A549 (cell line): Measurements from ENCODE around the gene CTIF. TPM values are rescaled to one million over a fixed set of nuclear protein-coding genes. Genes with fewer than 3 reads are reported as not detected.

Experiments
- ATAC-seq, 2 experiments: fragments of 200-7000 bp in 1 of 2; fragments of >200 bp in 1 of 2; cut with Nextera tagmentation in 1 of 2; cut with Tn5 transposase in 1 of 2; 3 replicates each; pipeline versions ENCODE4 v1.8.0 to v1.9.1; 2018 to 2020; ENCODE audit warnings: mild to moderate bottlenecking in 1 of 2, moderate library complexity in 1 of 2
- CTCF ChIA-PET: fragments of 300-600 bp; sonication (Branson Sonifier 250); formaldehyde crosslinking; extraction: SDS; loops from one replicate; lab custom pipeline; 2021; ENCODE audit warnings: antibody characterized with exemption, inconsistent platforms; lab: Yijun Ruan, JAX
- POLR2A ChIA-PET: fragments of 350-600 bp; formaldehyde crosslinking; extraction: SDS; loops from one replicate; lab custom pipeline; 2021; ENCODE audit warnings: antibody characterized with exemption, inconsistent platforms; lab: Yijun Ruan, JAX
- DNase-seq, 2 experiments: peaks; one replicate each; pipeline versions ENCODE4 v3.0.0 to v3.0.0-alpha.2; 2011 to 2016; ENCODE audit warnings: low read depth in 1 of 2, low spot score in 1 of 2
- FAIRE-seq: peaks from 2 replicates; lab custom pipeline; 2011; peaks lifted over from hg19 to GRCh38; lab: Jason Lieb, UNC
- H3K27ac ChIP-seq, 2 experiments: fragments of >200 bp; sonication (Bioruptor Twin); formaldehyde crosslinking; 3 replicates each; pipeline ENCODE4 v1.5.1; 2016 to 2017
- H3K4me1 ChIP-seq: fragments of >200 bp; sonication (Bioruptor Twin); formaldehyde crosslinking; 3 replicates; pipeline ENCODE4 v1.6.1; 2016
- H3K4me2 ChIP-seq: fragments of >200 bp; sonication (Bioruptor Twin); formaldehyde crosslinking; 3 replicates; pipeline ENCODE4 v1.6.1; 2016
- H3K4me3 ChIP-seq: fragments of >200 bp; sonication (Bioruptor Twin); formaldehyde crosslinking; 3 replicates; pipeline ENCODE4 v1.5.1; 2016
- H3K9me3 ChIP-seq: fragments of >200 bp; sonication (Bioruptor Twin); formaldehyde crosslinking; 3 replicates; pipeline ENCODE4 v1.6.1; 2016
- FOSB ChIP-seq: fragments of 250-450 bp; sonication (Bioruptor Pico); IDR thresholded peaks from 2 replicates; pipeline ENCODE4 v1.5.0; 2020; ENCODE audit warnings: mild to moderate bottlenecking, moderate library complexity
- HOXA7 ChIP-seq: fragments of 250-450 bp; sonication (Bioruptor Pico); IDR thresholded peaks from 2 replicates; pipeline ENCODE4 v1.5.0; 2020; ENCODE audit warnings: mild to moderate bottlenecking, moderate library complexity
- HOXB13 ChIP-seq: fragments of 250-450 bp; sonication (Bioruptor Pico); IDR thresholded peaks from 2 replicates; pipeline ENCODE4 v1.5.0; 2020; ENCODE audit warnings: low read depth, mild to moderate bottlenecking, moderate library complexity
- JUN ChIP-seq, 2 experiments: fragments of >200 bp; sonication (Bioruptor Twin); formaldehyde crosslinking; IDR thresholded peaks; 2 replicates in 1 of 2; 3 replicates in 1 of 2; pipeline ENCODE4 v1.6.1; 2016 to 2017
- JUNB ChIP-seq: fragments of >200 bp; sonication (Bioruptor Twin); formaldehyde crosslinking; IDR thresholded peaks from 2 replicates; pipeline ENCODE4 v1.6.1; 2016
- KDM5A ChIP-seq: fragments of 200-600 bp; sonication (generic); IDR thresholded peaks from 2 replicates; pipeline ENCODE4 v1.6.1; 2016; ENCODE audit warnings: antibody characterized with exemption, mild to moderate bottlenecking
- MAFK ChIP-seq: fragments of 450-650 bp; IDR thresholded peaks from 2 replicates; pipeline ENCODE4 v1.6.1; 2014; ENCODE audit not compliant: partially characterized antibody
- PHF8 ChIP-seq: fragments of 200-600 bp; sonication (generic); IDR thresholded peaks from 2 replicates; pipeline ENCODE4 v1.6.1; 2016; ENCODE audit warnings: low read depth, mild to moderate bottlenecking, antibody characterized with exemption, moderate library complexity, borderline replicate concordance
- ZC3H11A ChIP-seq: fragments of 450-650 bp; IDR thresholded peaks from 2 replicates; pipeline ENCODE4 v1.6.1; 2014; ENCODE audit warnings: antibody characterized with exemption, mild to moderate bottlenecking
- ZNF302 ChIP-seq: fragments of 250-450 bp; sonication (Bioruptor Pico); IDR thresholded peaks from 2 replicates; pipeline ENCODE4 v1.9.0; 2021; ENCODE audit warnings: inconsistent platforms, mild to moderate bottlenecking, moderate library complexity
- WGBS: methylation state at CpG from one replicate; pipeline ENCODE4 v1.1.6; 2017; ENCODE audit errors: missing lambda C conversion rate; 5-methylcytosine and 5-hydroxymethylcytosine counted together
- polyA plus RNA-seq, 4 experiments: library from polyadenylated mRNA; depleted of rRNA in 3 of 4; stranded (reverse); fragments of >200 nt; fragmentation: RNase III in 1 of 4; extraction: RNeasy Plus Mini Kit Qiagen cat#74134 plus additional on column Dnase treatment in 1 of 4; gene quantifications; 2 replicates in 3 of 4; 3 replicates in 1 of 4; pipeline ENCODE4 v1.2.3, GENCODE V29; 2011 to 2017
- TF ChIP-seq, protein P1 (sequence below): fragments of 150-350 bp; IDR thresholded peaks from 2 replicates; pipeline ENCODE4 v1.6.1; 2014; ENCODE audit warnings: low read depth, mild to moderate bottlenecking, low read length
- TF ChIP-seq, protein P2 (sequence below): fragments of 200-600 bp; sonication (generic); IDR thresholded peaks from 2 replicates; pipeline ENCODE4 v1.6.1; 2016; ENCODE audit warnings: antibody characterized with exemption, mild to moderate bottlenecking, moderate library complexity

Gene CTIF
- polyA plus RNA-seq, 2 of the 4 experiments (the other 2 are of a cell fraction), result 17.0 to 24.7 TPM

- H3K4me1 ChIP-seq, result peaks cover 69% of the 10 kb centered on the region
- H3K4me2 ChIP-seq, result no peak overlapping the region
- ChIA-PET CTCF (interaction anchor here (2.5 kb wide), 1 partner anchor 68 kb away, joined by 13 read pairs; no protein-coding TSS in a partner anchor), POLR2A (no interaction called here)
- no peak for DNase-seq
- no peak for TF ChIP-seq JUNB
- no peak for TF ChIP-seq FOSB (CRISPR knock-in tag)
- TF ChIP-seq HOXA7, result no peak
- TF ChIP-seq HOXB13 (CRISPR knock-in tag), result no peak
- TF ChIP-seq JUN (IDR thresholded peaks at IDR 0.05), result no peak
- TF ChIP-seq, protein P1, sequence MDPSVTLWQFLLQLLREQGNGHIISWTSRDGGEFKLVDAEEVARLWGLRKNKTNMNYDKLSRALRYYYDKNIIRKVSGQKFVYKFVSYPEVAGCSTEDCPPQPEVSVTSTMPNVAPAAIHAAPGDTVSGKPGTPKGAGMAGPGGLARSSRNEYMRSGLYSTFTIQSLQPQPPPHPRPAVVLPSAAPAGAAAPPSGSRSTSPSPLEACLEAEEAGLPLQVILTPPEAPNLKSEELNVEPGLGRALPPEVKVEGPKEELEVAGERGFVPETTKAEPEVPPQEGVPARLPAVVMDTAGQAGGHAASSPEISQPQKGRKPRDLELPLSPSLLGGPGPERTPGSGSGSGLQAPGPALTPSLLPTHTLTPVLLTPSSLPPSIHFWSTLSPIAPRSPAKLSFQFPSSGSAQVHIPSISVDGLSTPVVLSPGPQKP, result no peak
- no peak for TF ChIP-seq KDM5A
- TF ChIP-seq ZNF302, result no peak
- TF ChIP-seq, all 56 proteins: peak for 0
- ATAC-seq (no peak), FAIRE-seq (no peak)
- Histone ChIP-seq H3K9me3 (no peaks in the 10 kb centered on the region), H3K4me3 (no peak overlapping the region), H3K27ac (no peak overlapping the region)
- 94% methylated on average over 3 of the region's 3 CpGs for WGBS
Measured at GRCh38 chr18:48544116-48544515, 5.3 kb downstream of the CTIF start.

- Histone ChIP-seq H3K4me2 (0 out of 3 replicates have a peak overlapping the region, but pooled peaks have one; percentile 20), H3K27ac (peak overlapping the region in 1 of 2 experiments; percentile 74; a peak in 3 of 6 replicates), H3K9me3 (no peaks in the 10 kb centered on the region), H3K4me1 (peaks cover 69% of the 10 kb centered on the region), H3K4me3 (no peak overlapping the region)
- POLR2A ChIA-PET, result interaction anchor here (0.6 kb wide), 1 partner anchor 79 kb away, joined by 5 read pairs; no protein-coding TSS in a partner anchor
- CTCF ChIA-PET, result interaction anchor here (1.4 to 2.5 kb wide), 2 partner anchors 31 to 69 kb away, joined by 3 to 13 read pairs; no protein-coding TSS in a partner anchor
- DNase-seq (no peak), FAIRE-seq (no peak), ATAC-seq (no peak)
- 96% methylated on average over 13 of the region's 16 CpGs for WGBS
- no peak for TF ChIP-seq PHF8
- no peak for TF ChIP-seq HOXB13 (CRISPR knock-in tag)
- TF ChIP-seq, protein P1, result no peak
- TF ChIP-seq, protein P2, sequence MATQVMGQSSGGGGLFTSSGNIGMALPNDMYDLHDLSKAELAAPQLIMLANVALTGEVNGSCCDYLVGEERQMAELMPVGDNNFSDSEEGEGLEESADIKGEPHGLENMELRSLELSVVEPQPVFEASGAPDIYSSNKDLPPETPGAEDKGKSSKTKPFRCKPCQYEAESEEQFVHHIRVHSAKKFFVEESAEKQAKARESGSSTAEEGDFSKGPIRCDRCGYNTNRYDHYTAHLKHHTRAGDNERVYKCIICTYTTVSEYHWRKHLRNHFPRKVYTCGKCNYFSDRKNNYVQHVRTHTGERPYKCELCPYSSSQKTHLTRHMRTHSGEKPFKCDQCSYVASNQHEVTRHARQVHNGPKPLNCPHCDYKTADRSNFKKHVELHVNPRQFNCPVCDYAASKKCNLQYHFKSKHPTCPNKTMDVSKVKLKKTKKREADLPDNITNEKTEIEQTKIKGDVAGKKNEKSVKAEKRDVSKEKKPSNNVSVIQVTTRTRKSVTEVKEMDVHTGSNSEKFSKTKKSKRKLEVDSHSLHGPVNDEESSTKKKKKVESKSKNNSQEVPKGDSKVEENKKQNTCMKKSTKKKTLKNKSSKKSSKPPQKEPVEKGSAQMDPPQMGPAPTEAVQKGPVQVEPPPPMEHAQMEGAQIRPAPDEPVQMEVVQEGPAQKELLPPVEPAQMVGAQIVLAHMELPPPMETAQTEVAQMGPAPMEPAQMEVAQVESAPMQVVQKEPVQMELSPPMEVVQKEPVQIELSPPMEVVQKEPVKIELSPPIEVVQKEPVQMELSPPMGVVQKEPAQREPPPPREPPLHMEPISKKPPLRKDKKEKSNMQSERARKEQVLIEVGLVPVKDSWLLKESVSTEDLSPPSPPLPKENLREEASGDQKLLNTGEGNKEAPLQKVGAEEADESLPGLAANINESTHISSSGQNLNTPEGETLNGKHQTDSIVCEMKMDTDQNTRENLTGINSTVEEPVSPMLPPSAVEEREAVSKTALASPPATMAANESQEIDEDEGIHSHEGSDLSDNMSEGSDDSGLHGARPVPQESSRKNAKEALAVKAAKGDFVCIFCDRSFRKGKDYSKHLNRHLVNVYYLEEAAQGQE, result no peak
- no peak for TF ChIP-seq ZC3H11A
- TF ChIP-seq, all 56 proteins: peak for 0
Measured at GRCh38 chr18:48544661-48545415, 6.0 kb downstream of the CTIF start.

- Histone ChIP-seq H3K27ac (peak overlapping the region in 1 of 2 experiments; percentile 74; a peak in 3 of 6 replicates), H3K4me3 (no peak overlapping the region), H3K9me3 (no peaks in the 10 kb centered on the region), H3K4me2 (peak overlapping the region; percentile 20; the same call in 1 of the 3 replicates), H3K4me1 (peaks cover 69% of the 10 kb centered on the region)
- POLR2A ChIA-PET, result interaction anchor here (0.6 kb wide), 1 partner anchor 78 kb away, joined by 5 read pairs; no protein-coding TSS in a partner anchor
- FAIRE-seq (no peak), DNase-seq (peak in 1 of 2 experiments; percentile 19), ATAC-seq (no peak)
- peak; percentile 15 for TF ChIP-seq MAFK
- TF ChIP-seq, protein P1, result no peak
- TF ChIP-seq ZNF302, result no peak
- CTCF ChIA-PET, result interaction anchor here (1.4 to 2.5 kb wide), 2 partner anchors 32 to 70 kb away, joined by 3 to 13 read pairs; no protein-coding TSS in a partner anchor
- WGBS, result 83% methylated on average over 6 of the region's 12 CpGs
Measured at GRCh38 chr18:48545757-48546321, 7.0 kb downstream of the CTIF start.
